Measurements from ENCODE around the gene AVPI1. TPM values are rescaled to one million over a fixed set of nuclear protein-coding genes. Genes with fewer than 3 reads are reported as not detected.

The AVPI1 gene
- total and polyA plus RNA-seq, 10 of the 15 experiments (the other 5 are each of a cell fraction or from before 2014, with no cell fraction given) = 0.08 to 1.4 (median 0.84) TPM

GRCh38 chr10:97679594-97679993 lies 7.4 kb downstream of the AVPI1 start:
- intact Hi-C loops (cut with micrococcal nuclease; ENCODE audit: unreplicated experiment) = no loop called here
- in situ Hi-C loops (cut with MboI) = loop anchor here (5.0 kb wide), 1 partner anchor 53 kb away; no protein-coding TSS in a partner anchor
- Histone ChIP-seq H2AFZ (ENCODE audit: control insufficient read depth, low read depth, low read length) (no peak overlapping the region), H3K27me3 (replicated peaks in 1 of 2; ENCODE audit: control insufficient read depth in 2 of 2, insufficient read depth in 2 of 2, low read length in 1 of 2) (no peaks in the 10 kb centered on the region), H3K27ac (ENCODE audit: control insufficient read depth, insufficient read depth) (no peak overlapping the region), H3K9ac (ENCODE audit: control insufficient read depth, insufficient read depth, low read length) (no peak overlapping the region), H3K4me2 (ENCODE audit: control insufficient read depth, insufficient read depth) (no peak overlapping the region), H3K4me1 (ENCODE audit: control insufficient read depth, insufficient read depth, low read length) (peaks cover 12% of the 10 kb centered on the region), H3K9me3 (replicated peaks; ENCODE audit: control insufficient read depth, insufficient read depth, low read length) (no peaks in the 10 kb centered on the region), H3K4me3 (no peak overlapping the region), H3K36me3 (ENCODE audit: control insufficient read depth in 2 of 2, insufficient read depth in 2 of 2, low read length in 1 of 2) (peaks cover 2 to 6% of the 10 kb centered on the region in 2 experiments; a peak in 3 of 4 replicates), H3K79me2 (ENCODE audit: control insufficient read depth, insufficient read depth, low read length) (no peaks in the 10 kb centered on the region), H4K20me1 (ENCODE audit: control insufficient read depth, insufficient read depth) (no peaks in the 10 kb centered on the region)
- ChIA-PET POLR2A (interaction anchor here (0.7 kb wide), 1 partner anchor 1026 kb away, joined by 3 read pairs; no protein-coding TSS in a partner anchor), SMC1A (ENCODE audit: uncharacterized antibody, unreplicated experiment) (interaction anchor here (1.0 to 1.8 kb wide), 3 partner anchors 18 to 57 kb away, joined by 3 to 7 read pairs (median 5); partner anchors contain the start of gene ZFYVE27), RAD21 (ENCODE audit: unreplicated experiment) (interaction anchor here (1.5 kb wide), 1 partner anchor 22 kb away, joined by 4 read pairs; no protein-coding TSS in a partner anchor), CTCF (interaction anchor here (0.6 to 6.5 kb wide), 7 partner anchors 10 to 106 kb away, joined by 3 to 56 read pairs (median 4); partner anchors contain the start of gene ZFYVE27)
- FAIRE-seq (no peak), DNase-seq (ENCODE audit: low read depth, low spot score) (no peak), ATAC-seq (no peak)
- TF ChIP-seq BMI1 (IDR thresholded peaks at IDR 0.05; ENCODE audit: borderline replicate concordance) (no peak), NBN (IDR thresholded peaks at IDR 0.05) (no peak), NFIC (IDR thresholded peaks at IDR 0.05; ENCODE audit: low read depth, low read length) (no peak), SRF (IDR thresholded peaks at IDR 0.05; ENCODE audit: low read depth in 2 of 2, low read length in 2 of 2) (no peak), SIX5 (IDR thresholded peaks at IDR 0.05; ENCODE audit: low read depth, low read length, severe bottlenecking) (no peak), MLLT1 (IDR thresholded peaks at IDR 0.05) (no peak), MYB (IDR thresholded peaks at IDR 0.05; ENCODE audit: borderline replicate concordance, low read depth, low read length) (no peak), CUX1 (IDR thresholded peaks at IDR 0.05; ENCODE audit: insufficient replicate concordance, low read depth, low read length) (no peak), RAD21 (IDR thresholded peaks at IDR 0.05; ENCODE audit: insufficient read depth, low read depth, low read length) (no peak)
- no TSS peak for BruUV-seq (replicated peaks)
- WGBS (ENCODE audit: insufficient coverage, insufficient replicate concordance, low lambda C conversion rate, missing lambda C conversion rate) = 76% methylated on average over 13 of the region's 16 CpGs
